ENCODE data around the gene TTC13.

DNA sequence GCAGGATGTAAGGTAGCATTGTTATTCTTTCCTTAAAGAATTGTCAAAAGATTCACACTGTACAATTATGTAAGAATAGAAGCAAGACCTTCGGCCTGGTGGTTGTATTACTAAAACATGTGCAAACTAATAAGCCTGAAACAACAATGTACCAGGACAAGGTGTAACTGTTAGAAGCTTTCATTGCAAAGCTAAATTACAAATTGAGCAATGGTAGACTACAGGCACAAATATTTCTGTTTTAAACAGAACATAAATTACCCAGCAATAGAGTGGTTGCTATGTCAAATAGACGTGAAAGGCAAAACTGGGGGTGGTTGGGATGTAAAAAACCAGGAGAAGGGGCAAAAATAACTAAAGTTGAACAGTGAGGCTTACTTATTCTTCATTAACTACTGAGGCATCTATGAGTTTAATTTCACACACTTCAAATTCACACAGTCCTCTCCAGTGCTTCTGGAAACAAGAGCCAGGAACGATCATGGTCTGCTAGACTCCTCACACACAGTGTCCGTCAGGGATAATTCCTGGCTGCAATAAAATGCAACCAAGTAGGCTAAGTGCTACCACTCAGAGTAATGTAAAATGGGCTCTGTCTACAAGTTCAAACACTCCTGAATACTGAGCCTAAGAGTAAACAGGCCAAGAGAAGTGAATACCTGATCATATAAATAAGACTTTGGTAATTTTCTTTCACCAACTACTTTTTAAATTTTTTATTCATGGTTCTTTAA, 71.0 kb downstream of the TTC13 start:
- TF ChIP-seq CTCF (IDR thresholded peaks at IDR 0.05) (no peak), POLR2A (IDR thresholded peaks at IDR 0.05) (no peak)

Data from tibial nerve (tissue), 3 donors.